Suprapubic skin (tissue), 4 donors: ENCODE measurements around the gene CLTCL1. TPM values are rescaled to one million over a fixed set of nuclear protein-coding genes. Genes with fewer than 3 reads are reported as not detected.

Experiments
- DNase-seq, 2 donors: peaks; one replicate each; pipeline ENCODE4 v3.0.0-alpha.2; 2019; ENCODE audit warnings: low spot score in 2 of 2
- H3K27ac ChIP-seq: fragments of 200-600 bp; sonication (generic); one replicate; pipeline ENCODE4 v1.5.1; 2019
- H3K27me3 ChIP-seq: fragments of 200-600 bp; sonication (generic); one replicate; pipeline ENCODE4 v1.5.1; 2019
- H3K36me3 ChIP-seq: fragments of 200-600 bp; sonication (generic); one replicate; pipeline ENCODE4 v1.5.1; 2019
- H3K4me1 ChIP-seq: fragments of 200-600 bp; sonication (generic); one replicate; pipeline ENCODE4 v1.5.1; 2019
- H3K4me3 ChIP-seq: fragments of 200-600 bp; sonication (generic); one replicate; pipeline ENCODE4 v1.5.1; 2019; ENCODE audit warnings: mild to moderate bottlenecking
- H3K9me3 ChIP-seq: fragments of 200-600 bp; sonication (generic); one replicate; pipeline ENCODE4 v1.5.1; 2019
- CTCF ChIP-seq, 2 donors: fragments of 200-600 bp in 1 of 2; fragments of 450-650 bp in 1 of 2; sonication (generic) in 1 of 2; IDR thresholded peaks; one replicate each; pipeline ENCODE4 v1.5.1; 2016 to 2019; ENCODE audit warnings: antibody characterized with exemption in 2 of 2, mild to moderate bottlenecking in 1 of 2, moderate library complexity in 1 of 2
- EP300 ChIP-seq: sonication (generic); formaldehyde crosslinking; IDR thresholded peaks from one replicate; pipeline ENCODE4 v1.6.1; 2017; ENCODE audit warnings: antibody characterized with exemption
- POLR2A ChIP-seq, 2 donors: fragments of 450-650 bp; IDR thresholded peaks; one replicate each; pipeline ENCODE4 v1.6.1; 2017; ENCODE audit warnings: antibody characterized with exemption in 2 of 2, mild to moderate bottlenecking in 2 of 2, moderate library complexity in 2 of 2
- POLR2AphosphoS5 ChIP-seq, 3 donors: sonication (generic); formaldehyde crosslinking; IDR thresholded peaks; one replicate each; pipeline ENCODE4 v1.6.1; 2017; ENCODE audit warnings: antibody characterized with exemption in 3 of 3
- WGBS: methylation state at CpG from one replicate; pipeline ENCODE4 v1.1.5; 2018; 5-methylcytosine and 5-hydroxymethylcytosine counted together
- total RNA-seq, 4 donors: library from RNA; depleted of rRNA; stranded (reverse); fragments of >200 nt; gene quantifications; one replicate each; pipeline ENCODE4 v1.1.0, GENCODE V29; 2016

The CLTCL1 gene
- total RNA-seq, 4 donors from 2014 or later, result 5.6 to 12.5 (median 9.4) TPM

DNA sequence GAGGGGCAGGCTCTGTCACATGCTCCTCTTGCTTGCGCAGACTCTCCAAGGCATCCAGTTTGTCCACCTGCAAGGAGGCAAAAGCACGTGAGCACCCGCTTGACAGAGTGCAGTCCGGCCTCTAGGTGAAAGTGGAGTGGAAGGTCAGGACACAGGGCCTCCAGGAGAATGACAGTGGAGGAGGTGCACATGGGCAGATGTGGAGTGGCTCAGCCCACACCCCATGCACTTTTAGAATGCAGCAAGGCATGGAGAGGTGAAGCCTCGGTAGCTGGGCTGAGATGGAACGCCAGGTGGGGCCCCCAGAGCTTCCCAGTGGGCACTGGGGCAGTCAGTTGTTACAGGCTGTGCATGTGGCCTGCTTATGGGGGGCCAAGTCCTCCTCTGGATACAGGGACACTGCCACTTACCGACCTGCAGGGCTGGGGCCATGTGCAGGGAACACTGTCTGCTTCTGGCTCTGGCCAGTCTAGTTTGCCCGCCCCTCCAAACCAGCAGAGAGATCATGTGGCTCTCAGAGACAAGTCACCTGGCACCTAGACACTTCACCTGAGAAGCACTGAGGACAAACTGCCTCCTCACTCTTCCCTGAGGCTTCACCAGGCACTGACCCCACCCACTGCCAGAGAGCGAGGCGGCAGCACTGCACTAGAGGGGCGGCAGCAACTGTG, 110.6 kb downstream of the CLTCL1 start:
- no peak overlapping the region for H3K4me3 ChIP-seq
- H3K9me3 ChIP-seq, result no peaks in the 10 kb centered on the region
- 87% methylated on average over 9 of the region's 11 CpGs for WGBS
- no peak for DNase-seq
- H3K27ac ChIP-seq, result no peak overlapping the region
- peaks cover 31% of the 10 kb centered on the region for H3K4me1 ChIP-seq
- no peaks in the 10 kb centered on the region for H3K27me3 ChIP-seq
- no peak for TF ChIP-seq EP300
- no peak for TF ChIP-seq POLR2AphosphoS5 (IDR thresholded peaks at IDR 0.05)
- no peak for TF ChIP-seq POLR2A (IDR thresholded peaks at IDR 0.05)
- no peak for TF ChIP-seq CTCF (IDR thresholded peaks at IDR 0.05)
- no peaks in the 10 kb centered on the region for H3K36me3 ChIP-seq

DNA sequence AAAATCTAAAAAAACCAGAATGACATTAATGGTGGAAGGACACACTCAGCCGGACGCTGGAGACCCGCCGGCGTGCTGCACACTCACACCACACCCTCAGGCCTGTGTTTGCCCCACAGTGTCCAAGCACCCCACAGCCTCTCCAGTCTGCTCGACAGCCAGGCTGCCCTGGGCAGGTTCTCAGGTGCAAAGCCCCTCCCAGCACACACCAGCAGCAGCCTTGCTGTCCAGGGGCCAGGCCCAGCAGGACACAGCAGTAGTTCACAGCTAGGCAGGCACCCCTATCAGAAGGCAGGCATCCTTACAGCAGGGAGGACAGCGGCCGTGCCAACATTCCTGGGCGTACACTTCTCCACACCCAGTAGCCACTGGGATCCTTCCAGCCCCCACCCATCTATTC, 111.3 kb downstream of the CLTCL1 start:
- Histone ChIP-seq H3K27me3 (no peaks in the 10 kb centered on the region), H3K4me3 (no peak overlapping the region), H3K9me3 (no peaks in the 10 kb centered on the region), H3K4me1 (peaks cover 34% of the 10 kb centered on the region), H3K36me3 (no peaks in the 10 kb centered on the region), H3K27ac (no peak overlapping the region)
- no peak for TF ChIP-seq CTCF (IDR thresholded peaks at IDR 0.05)
- no peak for TF ChIP-seq POLR2A (IDR thresholded peaks at IDR 0.05)
- no peak for TF ChIP-seq EP300
- TF ChIP-seq POLR2AphosphoS5 (IDR thresholded peaks at IDR 0.05), result no peak
- no peak for DNase-seq
- 87% methylated on average over 8 of the region's 9 CpGs for WGBS

DNA sequence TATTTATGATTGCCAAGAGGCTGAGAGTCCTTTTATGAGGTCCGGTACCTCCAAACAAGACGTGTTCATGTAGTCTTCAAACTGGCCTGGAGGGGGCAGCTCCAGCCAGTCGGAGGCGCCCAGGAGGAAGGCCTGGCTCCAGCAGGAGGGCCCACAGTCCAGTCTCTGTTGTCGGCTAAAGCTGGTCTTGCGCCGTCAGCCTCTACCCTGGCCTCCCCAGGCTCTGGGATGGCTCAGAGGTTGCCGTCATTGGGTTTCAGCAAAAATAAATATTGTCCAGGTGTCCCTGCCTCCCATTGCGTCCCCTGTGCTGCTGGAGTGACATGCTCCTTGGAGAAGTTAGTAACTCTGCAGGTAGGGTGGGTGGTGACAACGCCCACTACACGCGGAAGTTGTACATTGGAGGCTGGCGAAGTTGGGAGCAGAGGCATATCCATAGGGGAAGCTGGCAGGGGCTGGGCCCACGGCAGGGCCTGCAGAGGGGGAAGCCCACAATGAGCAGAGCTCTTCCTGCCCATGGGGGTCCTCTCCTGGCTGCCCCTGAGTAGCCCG, 111.9 kb downstream of the CLTCL1 start:
- H3K9me3 ChIP-seq, result no peaks in the 10 kb centered on the region
- no peaks in the 10 kb centered on the region for H3K27me3 ChIP-seq
- peak overlapping the region; percentile 92 for H3K27ac ChIP-seq
- peaks cover 38% of the 10 kb centered on the region for H3K4me1 ChIP-seq
- DNase-seq, result peak in 1 of 2 donors; percentile 86
- peak overlapping the region; percentile 94 for H3K4me3 ChIP-seq
- 70% methylated on average over 7 of the region's 15 CpGs for WGBS
- H3K36me3 ChIP-seq, result no peaks in the 10 kb centered on the region
- peak; percentile 43 to 69 for TF ChIP-seq CTCF (IDR thresholded peaks at IDR 0.05)
- TF ChIP-seq EP300, result no peak

DNA sequence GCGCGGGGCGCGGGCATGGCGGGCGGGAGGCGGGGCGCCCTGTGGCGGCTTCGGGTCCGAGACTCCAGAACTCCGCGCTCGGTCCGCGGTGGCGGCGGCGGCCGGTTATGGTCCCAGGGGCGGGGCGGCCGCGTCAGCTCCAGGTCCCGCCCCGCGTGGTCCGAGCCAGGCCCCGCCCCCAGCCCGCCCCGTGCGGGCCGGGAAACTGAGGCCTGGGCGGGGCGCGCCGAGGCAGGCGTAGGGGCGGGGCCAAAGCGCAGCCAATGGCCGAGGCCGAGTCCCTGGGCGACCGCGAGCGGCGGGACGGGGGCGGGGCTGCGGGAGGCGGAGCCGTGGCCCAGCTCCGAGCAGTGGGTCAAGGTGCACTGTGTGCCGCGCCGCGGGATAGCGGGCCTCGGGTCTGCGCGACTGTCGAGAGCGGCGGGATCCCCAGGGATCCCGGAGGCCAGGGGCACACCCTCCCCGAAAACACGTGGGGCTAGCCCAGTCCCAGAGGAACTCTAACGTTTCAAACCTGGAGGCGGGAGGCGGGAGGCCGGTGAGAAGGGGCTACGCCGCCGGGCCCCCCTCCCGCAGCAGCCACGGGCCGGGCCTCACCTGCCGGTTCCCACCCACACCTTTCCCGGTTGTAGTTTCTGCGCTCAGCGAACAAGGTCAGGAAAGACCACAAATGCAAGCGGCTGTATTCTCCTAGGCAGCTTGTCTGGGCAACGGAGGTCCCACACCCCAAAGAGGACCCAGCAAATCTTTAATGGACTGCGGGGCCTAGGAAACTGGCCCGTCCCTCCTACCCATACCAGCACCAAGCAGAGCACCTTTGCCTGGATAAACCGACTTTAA, 112.6 kb downstream of the CLTCL1 start, which contains the start of gene SLC25A1:
Gene SLC25A1, minus strand, starts transcription at position 80 of the 840 bp plus-strand sequence. Its CDS starts 63 bp downstream, at position 17.
- peaks cover 45% of the 10 kb centered on the region for H3K4me1 ChIP-seq
- no peaks in the 10 kb centered on the region for H3K36me3 ChIP-seq
- WGBS, result 3% methylated on average over 21 of the region's 86 CpGs
- no peaks in the 10 kb centered on the region for H3K27me3 ChIP-seq
- TF ChIP-seq EP300 (no peak), CTCF (IDR thresholded peaks at IDR 0.05) (no peak), POLR2AphosphoS5 (IDR thresholded peaks at IDR 0.05) (no peak), POLR2A (IDR thresholded peaks at IDR 0.05) (no peak)
- H3K9me3 ChIP-seq, result no peaks in the 10 kb centered on the region
- H3K4me3 ChIP-seq, result peak within 1 kb of the TSS; percentile 94
- peak within 1 kb of the TSS; percentile 92 for H3K27ac ChIP-seq
- DNase-seq, result peak; percentile 91 to 93
